H7 (cell line): ENCODE measurements around the gene ANKRD44. TPM values are rescaled to one million over a fixed set of nuclear protein-coding genes. Genes with fewer than 3 reads are reported as not detected.
"Not testable (repeated sequence)": the region's sequence is repeated elsewhere in the genome, so short reads cannot be mapped to it uniquely, and the experiment has no call there.

ENCODE experiments used
- DNase-seq: peaks from one replicate; pipeline ENCODE4 v3.0.0; 2012
- H3K27me3 ChIP-seq: 2 replicates; pipeline ENCODE4 v1.6.0; 2011; ENCODE audit warnings: mild to moderate bottlenecking, low read length; ENCODE audit not compliant: control insufficient read depth, insufficient read depth
- H3K36me3 ChIP-seq: replicated peaks from 2 replicates; pipeline ENCODE4 v1.5.1; 2011; ENCODE audit warnings: low read length; ENCODE audit not compliant: control insufficient read depth, insufficient read depth
- H3K4me3 ChIP-seq: 2 replicates; pipeline ENCODE4 v1.5.1; 2011; ENCODE audit warnings: low read depth, mild to moderate bottlenecking, control low read depth, low read length, moderate library complexity; ENCODE audit not compliant: insufficient read depth
- total RNA-seq: library from RNA; depleted of rRNA; stranded (reverse); fragments of >200 nt; shearing (Covaris generic); gene quantifications from 2 replicates; pipeline ENCODE4 v1.2.3, GENCODE V29; 2014

Gene ANKRD44
- total RNA-seq, 1 experiment from 2014 or later, result 0.76 TPM

GRCh38 chr2:197055045-197055444 is 255.5 kb downstream of the ANKRD44 start:
- no peak for DNase-seq
- H3K27me3 ChIP-seq, result no peaks in the 10 kb centered on the region
- no peaks in the 10 kb centered on the region for H3K36me3 ChIP-seq
- no peak overlapping the region for H3K4me3 ChIP-seq

DNA sequence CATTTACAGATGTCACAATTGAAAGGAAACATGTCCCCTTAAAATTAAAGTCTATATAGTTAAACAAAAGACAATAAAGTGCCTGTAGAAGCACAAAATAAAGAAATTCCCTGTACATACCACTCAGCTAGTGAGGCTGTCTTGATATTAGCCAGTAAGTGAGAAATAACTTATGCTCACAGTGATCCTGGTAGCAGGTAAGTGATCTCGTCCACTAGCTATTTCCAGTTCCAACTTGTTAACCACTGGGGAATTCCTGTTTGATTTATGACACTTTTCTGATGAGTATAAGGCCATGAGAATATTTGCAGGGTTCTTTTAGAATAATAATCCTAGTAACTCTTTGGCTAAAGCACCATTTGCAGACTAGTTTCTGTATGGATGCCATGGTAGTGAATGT is 256.1 kb downstream of the ANKRD44 start:
- Histone ChIP-seq H3K27me3 (no peaks in the 10 kb centered on the region), H3K4me3 (no peak overlapping the region), H3K36me3 (no peaks in the 10 kb centered on the region)
- no peak for DNase-seq

DNA sequence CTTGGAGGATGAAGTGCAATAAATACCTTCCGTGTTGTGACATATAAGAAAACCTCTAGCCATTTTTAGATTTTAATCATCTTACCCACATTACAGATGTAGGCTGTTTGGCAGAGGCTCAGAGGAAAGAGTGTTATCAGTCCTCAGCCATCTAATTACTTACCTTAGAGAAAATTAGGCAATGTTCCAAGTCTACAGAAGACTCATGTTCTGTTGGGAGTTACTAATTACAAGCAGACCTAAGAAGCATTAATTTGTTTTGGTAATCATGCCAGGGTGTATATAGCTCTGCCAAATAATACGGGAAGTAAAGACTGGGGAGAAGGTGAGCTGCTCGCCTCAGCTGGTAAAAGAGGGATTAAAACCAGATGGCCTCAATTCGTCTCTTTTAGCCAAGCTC is 258.2 kb downstream of the ANKRD44 start:
- no peak for DNase-seq
- Histone ChIP-seq H3K4me3 (no peak overlapping the region), H3K36me3 (no peaks in the 10 kb centered on the region), H3K27me3 (no peaks in the 10 kb centered on the region)

- no peaks in the 10 kb centered on the region for H3K36me3 ChIP-seq
- DNase-seq, result no peak
- H3K27me3 ChIP-seq, result no peaks in the 10 kb centered on the region
- no peak overlapping the region for H3K4me3 ChIP-seq
Observed at GRCh38 chr2:197045115-197045514, 265.5 kb downstream of the ANKRD44 start.

GRCh38 chr2:197042739-197043196 is 267.8 kb downstream of the ANKRD44 start:
- H3K36me3 ChIP-seq, result no peaks in the 10 kb centered on the region
- no peak for DNase-seq
- no peak overlapping the region for H3K4me3 ChIP-seq
- no peaks in the 10 kb centered on the region for H3K27me3 ChIP-seq

- no peaks in the 10 kb centered on the region for H3K36me3 ChIP-seq
- no peak for DNase-seq
- no peaks in the 10 kb centered on the region for H3K27me3 ChIP-seq
- H3K4me3 ChIP-seq, result no peak overlapping the region
Observed at GRCh38 chr2:197037863-197038398, 272.6 kb downstream of the ANKRD44 start.

DNA sequence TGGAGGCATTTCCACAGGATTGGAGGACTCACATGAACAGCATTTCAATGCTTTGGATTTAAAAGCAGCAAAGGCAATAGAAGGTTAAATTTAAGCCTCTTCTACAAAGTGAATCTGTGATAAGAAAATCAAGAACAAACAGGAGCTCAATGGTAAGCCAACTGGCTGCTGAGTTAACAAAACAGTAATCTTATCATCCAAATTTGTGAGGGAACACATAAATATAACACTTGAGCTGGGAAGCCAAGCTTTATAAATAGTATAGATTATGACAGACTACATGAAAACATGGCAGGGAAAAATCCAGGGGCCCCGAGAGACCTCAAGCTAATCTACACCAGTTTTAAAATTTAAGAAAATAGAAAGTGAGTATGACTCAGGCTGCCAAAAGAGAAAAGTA is 275.6 kb downstream of the ANKRD44 start:
- DNase-seq, result no peak
- no peaks in the 10 kb centered on the region for H3K36me3 ChIP-seq
- H3K27me3 ChIP-seq, result no peaks in the 10 kb centered on the region
- H3K4me3 ChIP-seq, result no peak overlapping the region

- DNase-seq, result no peak
- Histone ChIP-seq H3K4me3 (no peak overlapping the region), H3K36me3 (no peaks in the 10 kb centered on the region), H3K27me3 (no peaks in the 10 kb centered on the region)
Observed at GRCh38 chr2:197034292-197034691, 276.3 kb downstream of the ANKRD44 start.

GRCh38 chr2:197033222-197033621 is 277.4 kb downstream of the ANKRD44 start:
- Histone ChIP-seq H3K27me3 (no peaks in the 10 kb centered on the region), H3K4me3 (no peak overlapping the region), H3K36me3 (no peaks in the 10 kb centered on the region)
- no peak for DNase-seq

GRCh38 chr2:197031803-197032202 is 278.8 kb downstream of the ANKRD44 start:
- DNase-seq, result no peak
- Histone ChIP-seq H3K4me3 (no peak overlapping the region), H3K36me3 (no peaks in the 10 kb centered on the region)

DNA sequence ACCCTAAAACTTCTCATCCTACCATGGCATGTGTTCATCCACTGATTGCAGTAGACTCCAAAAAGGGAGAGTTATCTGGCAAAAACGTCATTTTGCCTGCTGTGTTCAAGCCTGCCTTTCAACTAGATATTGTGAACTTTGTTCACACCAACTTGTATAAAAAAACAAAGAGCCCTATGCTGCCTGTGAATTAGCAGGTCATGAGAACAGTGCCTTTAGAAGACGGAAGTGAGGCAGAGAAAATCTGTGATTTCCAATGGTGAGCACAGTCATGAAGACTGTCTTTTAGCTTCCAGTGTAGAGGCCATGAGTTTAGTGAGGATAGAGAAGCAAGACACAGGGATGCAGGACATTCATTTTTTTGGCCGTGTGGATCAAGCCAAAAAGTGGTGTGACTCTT is 280.5 kb downstream of the ANKRD44 start:
- Histone ChIP-seq H3K36me3 (no peaks in the 10 kb centered on the region), H3K4me3 (no peak overlapping the region), H3K27me3 (no peaks in the 10 kb centered on the region)
- DNase-seq, result no peak

More at GRCh38 chr2:197031803-197032202, 278.8 kb downstream of the ANKRD44 start:
- H3K27me3 ChIP-seq, result no peaks in the 10 kb centered on the region

DNA sequence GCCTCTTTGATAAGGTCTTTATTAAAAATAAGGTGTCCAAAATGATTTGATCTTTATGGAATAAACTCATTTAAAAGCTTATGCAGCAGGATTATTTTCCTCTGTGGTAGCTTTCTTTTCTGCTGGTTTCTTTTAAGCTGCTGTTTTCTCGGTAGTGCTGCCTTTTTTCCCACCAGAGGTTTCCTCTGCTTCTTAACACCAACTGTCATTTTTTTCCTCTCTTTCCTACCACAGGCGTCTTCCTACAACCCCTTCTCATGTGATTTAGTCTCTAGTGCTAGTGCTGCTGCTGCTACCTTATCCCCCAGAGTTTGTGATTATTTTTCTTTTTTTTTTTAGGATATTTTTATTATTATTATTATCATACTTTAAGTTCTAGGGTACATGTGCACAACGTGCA is 281.9 kb downstream of the ANKRD44 start:
- Histone ChIP-seq H3K36me3 (no peaks in the 10 kb centered on the region), H3K27me3 (no peaks in the 10 kb centered on the region), H3K4me3 (no peak overlapping the region)
- DNase-seq, result no peak

GRCh38 chr2:197028230-197028629 is 282.4 kb downstream of the ANKRD44 start:
- no peak for DNase-seq
- no peaks in the 10 kb centered on the region for H3K27me3 ChIP-seq

DNA sequence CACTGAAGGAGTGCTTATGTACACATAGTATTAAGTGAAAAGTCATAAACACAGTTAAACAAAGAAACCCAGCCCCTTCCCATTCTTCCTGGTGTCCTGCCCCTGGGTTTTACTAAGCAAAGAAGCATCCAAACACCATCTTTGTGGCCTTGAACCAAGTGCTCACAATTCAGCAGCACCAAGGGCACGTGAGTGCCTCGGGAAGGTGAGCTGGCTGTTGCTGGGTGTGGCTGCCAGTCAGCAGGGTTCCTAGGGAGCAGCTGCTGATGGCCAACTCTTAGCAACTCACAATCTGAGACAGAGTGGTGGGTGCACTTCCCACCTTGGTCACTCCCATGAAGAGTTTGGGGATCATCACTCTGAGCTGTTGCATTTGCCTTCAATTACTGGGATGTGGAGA is 286.4 kb downstream of the ANKRD44 start:
- H3K36me3 ChIP-seq, result no peaks in the 10 kb centered on the region
- no peak overlapping the region for H3K4me3 ChIP-seq
- no peaks in the 10 kb centered on the region for H3K27me3 ChIP-seq
- DNase-seq, result no peak

More at GRCh38 chr2:197028230-197028629, 282.4 kb downstream of the ANKRD44 start:
- H3K4me3 ChIP-seq, result no peak overlapping the region
- no peaks in the 10 kb centered on the region for H3K36me3 ChIP-seq

DNA sequence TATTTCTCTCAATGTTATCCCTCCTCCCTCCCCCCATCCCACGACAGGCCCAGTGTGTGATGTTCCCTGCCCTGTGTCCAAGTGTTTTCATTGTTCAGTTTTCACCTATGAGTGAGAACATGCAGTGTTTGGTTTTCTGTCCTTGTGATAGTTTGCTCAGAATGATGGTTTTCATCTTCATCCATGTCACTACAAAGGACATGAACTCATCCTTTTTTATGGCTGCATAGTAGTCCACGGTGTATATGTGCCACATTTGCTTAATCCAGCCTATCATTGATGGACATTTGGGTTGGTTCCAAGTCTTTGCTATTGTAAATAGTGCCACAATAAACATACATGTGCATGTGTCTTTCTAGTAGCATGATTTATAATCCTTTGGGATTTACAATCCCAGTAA is 289.7 kb downstream of the ANKRD44 start:
- not testable (repeated sequence) for H3K36me3 ChIP-seq, H3K27me3 ChIP-seq, H3K4me3 ChIP-seq, DNase-seq

DNA sequence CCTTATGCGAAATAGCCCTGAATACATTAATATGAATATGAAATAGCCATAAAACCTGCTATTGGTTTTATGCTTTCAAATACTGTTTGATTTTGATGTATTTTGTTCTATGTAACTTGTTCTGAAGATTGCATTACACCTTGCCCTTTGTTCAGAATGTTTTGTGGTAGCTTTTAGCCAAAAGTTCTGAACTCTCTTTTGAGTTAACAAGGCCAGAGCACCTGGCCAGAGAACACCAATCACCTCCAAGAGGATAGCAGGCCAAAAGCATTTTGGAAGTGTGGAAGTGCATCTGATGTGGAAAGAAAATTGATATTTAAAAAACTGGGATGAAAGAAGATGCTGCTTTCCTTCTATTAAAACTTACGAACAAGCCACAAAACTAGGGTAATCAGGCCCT is 297.5 kb downstream of the ANKRD44 start:
- Histone ChIP-seq H3K4me3 (no peak overlapping the region), H3K27me3 (no peaks in the 10 kb centered on the region), H3K36me3 (no peaks in the 10 kb centered on the region)
- DNase-seq, result no peak
